Kidney (tissue), 14 donors: Measurements from ENCODE around the gene NEMF. TPM values are rescaled to one million over a fixed set of nuclear protein-coding genes. Genes with fewer than 3 reads are reported as not detected.
A peak's percentile ranks its signal among the peaks of the same experiment; 100 is the strongest.

Source experiments
- DNase-seq, 5 donors: peaks; one replicate each; pipeline ENCODE4 v3.0.0-alpha.2; 2013 to 2020
- FAIRE-seq: peaks from 2 replicates; lab custom pipeline; 2012; peaks lifted over from hg19 to GRCh38; lab: Jason Lieb, UNC
- H3K27ac ChIP-seq, 2 donors: one replicate each; pipeline ENCODE4 v1.7.0; 2013; ENCODE audit warnings: low read depth in 2 of 2, low read length in 2 of 2, inconsistent platforms in 1 of 2
- H3K27me3 ChIP-seq: one replicate; pipeline ENCODE4 v1.7.1; 2013; ENCODE audit warnings: low read length, inconsistent platforms; ENCODE audit not compliant: control insufficient read depth, insufficient read depth
- H3K36me3 ChIP-seq, 3 donors: one replicate each; pipeline versions ENCODE4 v1.7.0 to v1.7.1; 2013; ENCODE audit warnings: low read length in 3 of 3, control low read depth in 1 of 3, inconsistent platforms in 1 of 3; ENCODE audit not compliant: insufficient read depth in 3 of 3, control insufficient read depth in 2 of 3
- H3K4me1 ChIP-seq, 3 donors: one replicate each; pipeline versions ENCODE4 v1.7.0 to v1.7.1; 2013; ENCODE audit warnings: low read length in 3 of 3, inconsistent platforms in 1 of 3, low read depth in 1 of 3; ENCODE audit not compliant: control insufficient read depth in 2 of 3, insufficient read depth in 2 of 3
- H3K4me3 ChIP-seq, 3 donors: one replicate each; pipeline versions ENCODE4 v1.7.0 to v1.8.1; 2013; ENCODE audit warnings: low read length in 3 of 3, control low read depth in 1 of 3, inconsistent platforms in 1 of 3
- H3K9ac ChIP-seq, 3 donors: one replicate each; pipeline versions ENCODE4 v1.7.0 to v1.7.1; 2013; ENCODE audit warnings: low read length in 3 of 3, control low read depth in 1 of 3, inconsistent platforms in 1 of 3
- H3K9me3 ChIP-seq, 3 donors: one replicate each; pipeline versions ENCODE4 v1.7.0 to v1.7.1; 2013; ENCODE audit warnings: low read length in 3 of 3, control low read depth in 1 of 3, inconsistent platforms in 1 of 3; ENCODE audit not compliant: control insufficient read depth in 2 of 3, insufficient read depth in 1 of 3
- intact Hi-C: fragments of 100-400 bp; cut with DNase I; formaldehyde crosslinking; loops from one replicate; pipeline ENCODE4 v1.11.1; 2022
- polyA plus RNA-seq: library from polyadenylated mRNA; stranded (reverse); fragments of 350-450 nt; fragmentation: Illumina TruSeq; extraction: RNeasy Lipid Tissue Mini Kit (QIAGEN cat#74804); gene quantifications from one replicate; pipeline ENCODE4 v1.2.3, GENCODE V29; 2014; ENCODE audit warnings: low read depth, low replicate concordance; ENCODE audit not compliant: insufficient read depth
- total RNA-seq: library from RNA; stranded (reverse); fragmentation: NEBNext Ultra II Directional; extraction: Animal tissue kit (Norgen Biotek cat#: 25700); gene quantifications from one replicate; pipeline ENCODE4 v1.2.1, GENCODE V29; 2021
- TF ChIP-seq, protein P1 (sequence below): IDR thresholded peaks from 3 replicates; pipeline ENCODE4 v1.5.1; 2012; ENCODE audit warnings: mild to moderate bottlenecking, moderate library complexity, borderline replicate concordance; ENCODE audit not compliant: insufficient read depth; ENCODE audit errors: extremely low read depth
- donor health status: control.
- donor health status: control.
- donor health status: control.
- donor health status: control.
- donor health status: control.
- donor health status: DM: yes; HTN: yes; CAD: no.
- donor health status: Normal renal cell carcinoma (clear cell type).

The NEMF gene
- total and polyA plus RNA-seq, 2 donors from 2014 or later: 26.1 to 79.9 TPM

DNA sequence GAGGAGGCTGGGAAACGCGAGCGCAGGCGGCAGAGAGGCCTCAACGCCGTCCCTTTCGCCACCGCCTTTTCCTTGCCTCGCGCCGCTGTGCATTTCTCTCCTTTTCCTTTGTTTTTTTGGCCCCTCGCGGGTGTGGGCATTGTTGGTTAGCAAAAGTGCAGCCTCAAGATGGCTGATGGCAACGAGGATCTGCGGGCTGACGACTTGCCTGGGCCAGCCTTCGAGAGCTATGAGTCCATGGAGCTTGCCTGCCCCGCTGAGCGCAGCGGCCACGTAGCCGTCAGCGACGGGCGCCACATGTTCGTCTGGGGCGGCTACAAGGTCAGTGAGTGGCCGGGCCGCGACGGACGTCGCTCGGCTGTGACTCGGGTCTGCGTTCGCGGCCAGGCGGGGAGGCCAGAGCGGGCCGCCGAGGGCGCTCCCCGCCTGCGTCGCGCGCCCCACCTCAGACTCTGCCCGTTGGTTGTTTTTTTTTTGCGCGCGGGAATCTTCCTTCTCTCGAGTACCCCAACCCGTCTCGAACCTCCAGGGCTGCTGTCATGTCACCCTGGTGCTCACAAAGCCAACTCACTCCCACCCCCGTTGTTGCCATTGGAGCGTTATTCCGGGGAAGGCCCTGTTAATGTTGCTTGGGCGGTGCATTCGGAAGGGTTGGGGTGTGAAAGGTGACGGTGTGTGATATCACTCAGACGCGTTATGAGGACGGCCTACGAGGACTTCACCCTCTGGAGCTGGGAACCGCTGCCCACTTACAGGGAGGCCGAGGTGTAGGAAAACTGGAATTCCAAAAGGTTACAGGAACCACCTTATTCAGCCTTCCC, 84.1 kb downstream of the NEMF start:
- TF ChIP-seq, protein P1, sequence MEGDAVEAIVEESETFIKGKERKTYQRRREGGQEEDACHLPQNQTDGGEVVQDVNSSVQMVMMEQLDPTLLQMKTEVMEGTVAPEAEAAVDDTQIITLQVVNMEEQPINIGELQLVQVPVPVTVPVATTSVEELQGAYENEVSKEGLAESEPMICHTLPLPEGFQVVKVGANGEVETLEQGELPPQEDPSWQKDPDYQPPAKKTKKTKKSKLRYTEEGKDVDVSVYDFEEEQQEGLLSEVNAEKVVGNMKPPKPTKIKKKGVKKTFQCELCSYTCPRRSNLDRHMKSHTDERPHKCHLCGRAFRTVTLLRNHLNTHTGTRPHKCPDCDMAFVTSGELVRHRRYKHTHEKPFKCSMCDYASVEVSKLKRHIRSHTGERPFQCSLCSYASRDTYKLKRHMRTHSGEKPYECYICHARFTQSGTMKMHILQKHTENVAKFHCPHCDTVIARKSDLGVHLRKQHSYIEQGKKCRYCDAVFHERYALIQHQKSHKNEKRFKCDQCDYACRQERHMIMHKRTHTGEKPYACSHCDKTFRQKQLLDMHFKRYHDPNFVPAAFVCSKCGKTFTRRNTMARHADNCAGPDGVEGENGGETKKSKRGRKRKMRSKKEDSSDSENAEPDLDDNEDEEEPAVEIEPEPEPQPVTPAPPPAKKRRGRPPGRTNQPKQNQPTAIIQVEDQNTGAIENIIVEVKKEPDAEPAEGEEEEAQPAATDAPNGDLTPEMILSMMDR: no peak
- peak overlapping the region; percentile 92 to 99 (median 92) for H3K9ac ChIP-seq
- H3K9me3 ChIP-seq: no peaks in the 10 kb centered on the region
- DNase-seq (peak; percentile 58 to 83 (median 82)), FAIRE-seq (no peak)
- H3K4me3 ChIP-seq: peak overlapping the region; percentile 74 to 99 (median 89)
- H3K4me1 ChIP-seq: peaks cover 6 to 17% (median 16%) of the 10 kb centered on the region in 3 donors
- intact Hi-C loops: no loop called here
- H3K27ac ChIP-seq: peak overlapping the region; percentile 93 to 98
- no peaks in the 10 kb centered on the region for H3K27me3 ChIP-seq
- H3K36me3 ChIP-seq: peaks cover 0 to 5% (median 0%) of the 10 kb centered on the region in 3 donors

GRCh38 chr14:49767571-49768300, 84.9 kb downstream of the NEMF start, which contains the start of gene KLHDC2:
Gene KLHDC2 (plus strand): TSS chr14:49768153. CDS start chr14:49768469, 316 bp downstream.
- Histone ChIP-seq H3K4me1 (peaks cover 6 to 17% (median 16%) of the 10 kb centered on the region in 3 donors), H3K27me3 (no peaks in the 10 kb centered on the region), H3K9ac (peak within 1 kb of the TSS; percentile 92 to 99 (median 92)), H3K27ac (peak within 1 kb of the TSS; percentile 96 to 98), H3K4me3 (peak within 1 kb of the TSS; percentile 74 to 99 (median 89)), H3K36me3 (peaks cover 0 to 5% (median 0%) of the 10 kb centered on the region in 3 donors), H3K9me3 (no peaks in the 10 kb centered on the region)
- TF ChIP-seq, protein P1: peak; percentile 39
- DNase-seq (peak; percentile 93 to 98 (median 95)), FAIRE-seq (no peak)
- intact Hi-C loops: no loop called here

GRCh38 chr14:49767270-49767570, 85.4 kb downstream of the NEMF start:
- TF ChIP-seq, protein P1: no peak
- intact Hi-C loops: no loop called here
- Histone ChIP-seq H3K27me3 (no peaks in the 10 kb centered on the region), H3K36me3 (peaks cover 0 to 4% (median 0%) of the 10 kb centered on the region in 3 donors), H3K9me3 (no peaks in the 10 kb centered on the region), H3K9ac (peak overlapping the region; percentile 79 to 86 (median 83)), H3K4me3 (peak overlapping the region; percentile 69 to 99 (median 78)), H3K4me1 (peaks cover 6 to 17% (median 16%) of the 10 kb centered on the region in 3 donors), H3K27ac (peak overlapping the region; percentile 92 to 96)
- FAIRE-seq: no peak
- DNase-seq: no peak
